GM12878 (cell line): ENCODE data around the gene INHBB. TPM values are rescaled to one million over a fixed set of nuclear protein-coding genes. Genes with fewer than 3 reads are reported as not detected.
A peak's percentile ranks its signal among the peaks of the same experiment; 100 is the strongest.

Source experiments
- ATAC-seq: fragments of 200-7000 bp; cut with Tn5 transposase; 3 replicates; pipeline ENCODE4 v1.9.1; 2020; ENCODE audit warnings: mild to moderate bottlenecking, moderate library complexity
- BruUV-seq: library from RNA; stranded (reverse); fragments of 400-500 nt; replicated peaks from 2 replicates; lab custom pipeline; 2021; lab: Mats Ljungman, UMichigan
- CTCF ChIA-PET: fragments of 300-600 bp; sonication (Branson Sonifier 250); formaldehyde crosslinking; extraction: SDS; loops from one replicate; lab custom pipeline; 2021; ENCODE audit warnings: inconsistent platforms; lab: Yijun Ruan, JAX
- POLR2A ChIA-PET: fragments of 350-600 bp; formaldehyde crosslinking; extraction: SDS; loops from one replicate; lab custom pipeline; 2021; ENCODE audit warnings: inconsistent platforms; lab: Charles Lee
- RAD21 ChIA-PET: fragments of 300-600 bp; sonication (Branson Sonifier 250); formaldehyde crosslinking; loops from one replicate; lab custom pipeline; 2023; ENCODE audit warnings: antibody characterized with exemption; ENCODE audit not compliant: unreplicated experiment; lab: Charles Lee
- SMC1A ChIA-PET: fragments of 300-600 bp; sonication (Branson Sonifier 250); formaldehyde crosslinking; loops from one replicate; lab custom pipeline; 2023; ENCODE audit not compliant: unreplicated experiment, uncharacterized antibody; lab: Charles Lee
- DNase-seq: peaks from one replicate; pipeline ENCODE4 v3.0.0-alpha.2; 2011; ENCODE audit warnings: low read depth, low spot score
- FAIRE-seq: peaks from 3 replicates; lab custom pipeline; 2011; peaks lifted over from hg19 to GRCh38; lab: Jason Lieb, UNC
- H2AFZ ChIP-seq: 2 replicates; pipeline ENCODE4 v1.6.0; 2011; ENCODE audit warnings: low read depth, low read length, control low read depth; ENCODE audit not compliant: control insufficient read depth
- H3K27ac ChIP-seq: 2 replicates; pipeline ENCODE4 v1.5.1; 2011; ENCODE audit warnings: control low read depth; ENCODE audit not compliant: control insufficient read depth, insufficient read depth
- H3K27me3 ChIP-seq, 2 experiments: replicated peaks in 1 of 2; 2 replicates each; pipeline versions ENCODE4 v1.6.0 to v1.6.1; 2011; ENCODE audit warnings: low read length in 1 of 2; ENCODE audit not compliant: control insufficient read depth in 2 of 2, insufficient read depth in 2 of 2
- H3K36me3 ChIP-seq, 2 experiments: 2 replicates each; pipeline ENCODE4 v1.5.1; 2011; ENCODE audit warnings: low read length in 1 of 2; ENCODE audit not compliant: control insufficient read depth in 2 of 2, insufficient read depth in 2 of 2
- H3K4me1 ChIP-seq: 2 replicates; pipeline ENCODE4 v1.6.1; 2011; ENCODE audit warnings: mild to moderate bottlenecking, low read length, moderate library complexity, mixed read lengths; ENCODE audit not compliant: control insufficient read depth, insufficient read depth
- H3K4me2 ChIP-seq: 2 replicates; pipeline ENCODE4 v1.6.0; 2011; ENCODE audit warnings: control low read depth; ENCODE audit not compliant: control insufficient read depth, insufficient read depth
- H3K4me3 ChIP-seq: fragments of 200-600 bp; sonication (generic); 2 replicates; pipeline ENCODE4 v1.5.1; 2016
- H3K79me2 ChIP-seq: 2 replicates; pipeline ENCODE4 v1.6.0; 2011; ENCODE audit warnings: low read length; ENCODE audit not compliant: control insufficient read depth, insufficient read depth
- H3K9ac ChIP-seq: 2 replicates; pipeline ENCODE4 v1.8.0; 2011; ENCODE audit warnings: low read length, control low read depth, mixed read lengths; ENCODE audit not compliant: control insufficient read depth, insufficient read depth
- H3K9me3 ChIP-seq: replicated peaks from 3 replicates; pipeline ENCODE4 v1.5.1; 2011; ENCODE audit warnings: mild to moderate bottlenecking, low read length; ENCODE audit not compliant: control insufficient read depth, insufficient read depth
- H4K20me1 ChIP-seq: 2 replicates; pipeline ENCODE4 v1.6.0; 2011; ENCODE audit not compliant: control insufficient read depth, insufficient read depth
- CBFB ChIP-seq: IDR thresholded peaks from 2 replicates; pipeline ENCODE4 v1.6.1; 2016; ENCODE audit warnings: antibody characterized with exemption, low read depth
- FOS ChIP-seq: IDR thresholded peaks from 3 replicates; pipeline ENCODE4 v1.6.1; 2011; ENCODE audit warnings: borderline replicate concordance; ENCODE audit not compliant: insufficient read length; ENCODE audit errors: extremely low read depth
- HDGF ChIP-seq: fragments of 450-650 bp; IDR thresholded peaks from 2 replicates; pipeline ENCODE4 v1.6.1; 2016; ENCODE audit warnings: antibody characterized with exemption
- IRF5 ChIP-seq: fragments of 450-650 bp; IDR thresholded peaks from 2 replicates; pipeline ENCODE4 v1.6.1; 2017; ENCODE audit warnings: borderline replicate concordance
- JUNB ChIP-seq: IDR thresholded peaks from 2 replicates; pipeline ENCODE4 v1.6.1; 2016; ENCODE audit warnings: antibody characterized with exemption, mild to moderate bottlenecking
- JUND ChIP-seq: IDR thresholded peaks from 2 replicates; pipeline ENCODE4 v1.6.1; 2012; ENCODE audit warnings: low read depth, mild to moderate bottlenecking, low read length, improper control_type of control experiment, moderate library complexity
- MEF2B ChIP-seq: fragments of 450-650 bp; IDR thresholded peaks from 2 replicates; pipeline ENCODE4 v1.6.1; 2018; ENCODE audit warnings: mild to moderate bottlenecking, moderate library complexity; ENCODE audit not compliant: partially characterized antibody, poor library complexity, severe bottlenecking
- MTA2 ChIP-seq: fragments of 450-650 bp; IDR thresholded peaks from 2 replicates; pipeline ENCODE4 v1.6.1; 2016; ENCODE audit warnings: low read depth, mild to moderate bottlenecking, moderate library complexity
- NR2C2 ChIP-seq: IDR thresholded peaks from 2 replicates; pipeline ENCODE4 v1.6.1; 2011; ENCODE audit warnings: borderline replicate concordance, low read depth; ENCODE audit not compliant: control insufficient read depth, insufficient read length
- RFX5 ChIP-seq: IDR thresholded peaks from 2 replicates; pipeline ENCODE4 v1.6.1; 2011; ENCODE audit warnings: low read depth, low read length, improper control_type of control experiment
- SUZ12 ChIP-seq: fragments of 200-600 bp; sonication (generic); IDR thresholded peaks from one replicate; pipeline ENCODE4 v1.6.1; 2018; ENCODE audit warnings: antibody characterized with exemption, mild to moderate bottlenecking; ENCODE audit not compliant: unreplicated experiment
- TCF7 ChIP-seq: IDR thresholded peaks from 2 replicates; pipeline ENCODE4 v1.6.1; 2014; ENCODE audit warnings: antibody characterized with exemption, borderline replicate concordance
- YY1 ChIP-seq: IDR thresholded peaks from 2 replicates; pipeline ENCODE4 v1.6.1; 2011; ENCODE audit warnings: low read depth, mild to moderate bottlenecking, low read length
- ZBED1 ChIP-seq: IDR thresholded peaks from 2 replicates; pipeline ENCODE4 v1.6.1; 2016; ENCODE audit warnings: borderline replicate concordance
- ZSCAN29 ChIP-seq: fragments of 450-650 bp; IDR thresholded peaks from 2 replicates; pipeline ENCODE4 v1.6.1; 2017; ENCODE audit warnings: mild to moderate bottlenecking, moderate library complexity
- WGBS: methylation state at CpG from one replicate; pipeline ENCODE4 v1.1.6; 2016; ENCODE audit warnings: low lambda C conversion rate; ENCODE audit not compliant: insufficient replicate concordance, insufficient coverage; ENCODE audit errors: missing lambda C conversion rate; 5-methylcytosine and 5-hydroxymethylcytosine counted together
- in situ Hi-C: fragments of 300-500 bp; cut with MboI; formaldehyde crosslinking; loops from 9 replicates; pipeline ENCODE4 v1.14.3; 2018; ENCODE audit warnings: mixed read lengths
- intact Hi-C: fragments of 100-400 bp; cut with micrococcal nuclease; formaldehyde crosslinking; loops from one replicate; pipeline ENCODE4 v1.14.2; 2022; ENCODE audit not compliant: unreplicated experiment
- polyA plus RNA-seq, 11 experiments: library from polyadenylated mRNA; depleted of rRNA in 4 of 11; unstranded in 6 of 11; stranded (reverse) in 5 of 11; fragments of >200 nt; fragmentation: Nextera tagmentation in 4 of 11; fragmentation: Illumina TruSeq in 1 of 11; extraction: Ambion mirVana in 4 of 11; extraction: Trizol in 1 of 11; gene quantifications; 1 replicate in 1 of 11; 2 replicates in 10 of 11; pipeline versions ENCODE4 v1.2.1 to v1.2.3, GENCODE V29; 2011 to 2016; ENCODE audit warnings: inconsistent platforms in 2 of 11, missing spikeins in 2 of 11, low read depth in 1 of 11
- total RNA-seq, 4 experiments: library from RNA; depleted of rRNA in 3 of 4; stranded (reverse); fragments of >200 nt in 3 of 4; fragmentation: Illumina TruSeq in 1 of 4; extraction: Trizol in 1 of 4; gene quantifications; 2 replicates each; pipeline versions ENCODE4 v1.2.1 to v1.2.3, GENCODE V29; 2013 to 2021
- TF ChIP-seq, protein P1 (sequence below): IDR thresholded peaks from 2 replicates; pipeline ENCODE4 v1.6.1; 2012; ENCODE audit warnings: low read length, inconsistent platforms

INHBB gene
- total and polyA plus RNA-seq, 10 of the 15 experiments (the other 5 are each of a cell fraction or from before 2014, with no cell fraction given): 0.05 TPM; not detected in 9

DNA sequence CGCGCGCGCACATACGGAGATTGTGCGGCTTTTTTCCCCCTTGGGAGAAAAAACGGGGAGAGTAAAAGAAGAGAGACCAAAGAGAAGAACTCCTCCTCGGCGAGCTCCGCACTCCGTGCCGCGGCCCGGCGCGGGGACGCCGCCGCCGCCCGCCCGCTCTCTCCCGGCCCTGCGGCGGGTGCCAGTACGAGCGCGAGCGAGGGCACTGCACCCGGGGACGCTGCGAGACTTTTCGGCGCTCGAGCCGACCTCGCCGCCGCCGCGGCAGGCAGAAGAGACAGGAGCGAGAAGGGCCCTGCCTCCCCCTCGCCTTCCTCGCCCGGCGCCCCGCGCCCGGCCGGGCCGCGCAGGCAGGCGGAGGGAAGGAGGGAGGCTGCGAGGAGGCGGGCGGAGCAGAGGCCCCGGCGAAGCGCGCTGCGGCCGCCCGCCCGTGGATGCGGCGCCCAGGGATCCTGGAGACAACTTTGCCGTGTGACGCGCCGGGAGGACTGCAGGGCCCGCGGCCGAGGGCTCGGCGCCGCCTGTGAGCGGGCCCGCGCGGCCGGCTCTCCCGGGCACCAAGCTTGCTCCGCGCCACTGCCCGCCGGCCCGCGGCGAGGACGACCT, 857 bp upstream of the INHBB start (continued):
- TF ChIP-seq IRF5 (no peak), YY1 (no peak), SUZ12 (peak; percentile 91), ZBED1 (no peak)

DNA sequence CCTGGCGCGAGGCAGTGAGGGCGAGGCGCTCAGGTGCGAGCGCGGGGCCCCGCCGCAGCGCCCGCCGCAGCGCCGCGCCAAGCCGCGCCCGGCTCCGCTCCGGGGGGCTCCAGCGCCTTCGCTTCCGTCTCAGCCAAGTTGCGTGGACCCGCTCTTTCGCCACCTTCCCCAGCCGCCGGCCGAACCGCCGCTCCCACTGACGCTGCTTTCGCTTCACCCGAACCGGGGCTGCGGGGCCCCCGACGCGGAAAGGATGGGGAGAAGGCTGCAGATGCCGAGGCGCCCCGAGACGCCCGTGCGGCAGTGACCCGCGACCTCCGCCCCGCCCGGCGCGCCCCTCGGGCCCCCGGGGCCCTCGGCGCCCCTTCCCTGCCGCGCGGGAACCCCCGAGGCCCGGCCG, 328 bp upstream of the INHBB start:
- no peaks in the 10 kb centered on the region; a peak in 1 of 4 replicates for H3K36me3 ChIP-seq
- H3K4me2 ChIP-seq: peak overlapping the region; percentile 71; the same call in 1 of the 2 replicates
- peaks cover 14 to 24% of the 10 kb centered on the region in 2 experiments for H3K27me3 ChIP-seq
- CTCF ChIA-PET: no interaction called here
- no peak overlapping the region for H3K4me3 ChIP-seq
- intact Hi-C loops: loop anchor here (10.0 kb wide), 1 partner anchor 209 kb away; no protein-coding TSS in a partner anchor
- no peak for TF ChIP-seq HDGF
- no peak for TF ChIP-seq SUZ12
- TF ChIP-seq CBFB: no peak
- TF ChIP-seq TCF7: no peak
- TF ChIP-seq, protein P1, sequence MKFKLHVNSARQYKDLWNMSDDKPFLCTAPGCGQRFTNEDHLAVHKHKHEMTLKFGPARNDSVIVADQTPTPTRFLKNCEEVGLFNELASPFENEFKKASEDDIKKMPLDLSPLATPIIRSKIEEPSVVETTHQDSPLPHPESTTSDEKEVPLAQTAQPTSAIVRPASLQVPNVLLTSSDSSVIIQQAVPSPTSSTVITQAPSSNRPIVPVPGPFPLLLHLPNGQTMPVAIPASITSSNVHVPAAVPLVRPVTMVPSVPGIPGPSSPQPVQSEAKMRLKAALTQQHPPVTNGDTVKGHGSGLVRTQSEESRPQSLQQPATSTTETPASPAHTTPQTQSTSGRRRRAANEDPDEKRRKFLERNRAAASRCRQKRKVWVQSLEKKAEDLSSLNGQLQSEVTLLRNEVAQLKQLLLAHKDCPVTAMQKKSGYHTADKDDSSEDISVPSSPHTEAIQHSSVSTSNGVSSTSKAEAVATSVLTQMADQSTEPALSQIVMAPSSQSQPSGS: no peak
- TF ChIP-seq FOS: no peak
- no peak for TF ChIP-seq IRF5
- TF ChIP-seq MTA2: no peak
- TF ChIP-seq NR2C2: no peak
- TF ChIP-seq ZSCAN29: no peak
- no peak for TF ChIP-seq MEF2B
- TF ChIP-seq JUND: no peak
- TF ChIP-seq JUNB: no peak
- no peak for TF ChIP-seq RFX5
- H3K4me1 ChIP-seq: no peaks in the 10 kb centered on the region
- no peaks in the 10 kb centered on the region for H4K20me1 ChIP-seq
- SMC1A ChIA-PET: no interaction called here
- POLR2A ChIA-PET: no interaction called here
- DNase-seq (no peak), FAIRE-seq (no peak), ATAC-seq (no peak)
- no peaks in the 10 kb centered on the region for H3K79me2 ChIP-seq
- no peak overlapping the region for H2AFZ ChIP-seq
- 2% methylated on average over 61 of the region's 62 CpGs for WGBS
- RAD21 ChIA-PET: no interaction called here
- H3K27ac ChIP-seq: no peak overlapping the region
- in situ Hi-C loops: no loop called here
- H3K9me3 ChIP-seq: no peaks in the 10 kb centered on the region
- BruUV-seq: no TSS peak
- no peak overlapping the region for H3K9ac ChIP-seq
